Measurements from ENCODE around the gene USP40.

The USP40 gene

GRCh38 chr2:233480490-233481202, 85.9 kb downstream of the USP40 start:
- peaks cover 8% of the 10 kb centered on the region for H3K4me1 Mint-ChIP-seq
- H3K27me3 Mint-ChIP-seq (ENCODE audit: low read depth): no peaks in the 10 kb centered on the region
- no peak overlapping the region for H3K4me3 Mint-ChIP-seq
- peaks cover 58% of the 10 kb centered on the region for H3K36me3 Mint-ChIP-seq (ENCODE audit: low read depth)
- no peak for TF ChIP-seq CTCF (IDR thresholded peaks at IDR 0.05; ENCODE audit: unreplicated experiment in 3 of 3)
- H3K9me3 Mint-ChIP-seq: no peaks in the 10 kb centered on the region
- no peak overlapping the region for H3K27ac Mint-ChIP-seq

- TF ChIP-seq CTCF (IDR thresholded peaks at IDR 0.05; ENCODE audit: unreplicated experiment in 3 of 3): no peak
- no peak overlapping the region for H3K4me3 Mint-ChIP-seq
- H3K9me3 Mint-ChIP-seq: no peaks in the 10 kb centered on the region
- no peak overlapping the region for H3K27ac Mint-ChIP-seq
- no peaks in the 10 kb centered on the region for H3K27me3 Mint-ChIP-seq (ENCODE audit: low read depth)
- H3K36me3 Mint-ChIP-seq (ENCODE audit: low read depth): peaks cover 50% of the 10 kb centered on the region
- H3K4me1 Mint-ChIP-seq: peaks cover 8% of the 10 kb centered on the region
Observed at GRCh38 chr2:233479616-233480489, 86.7 kb downstream of the USP40 start.

- Mint-ChIP-seq H3K4me3 (no peak overlapping the region), H3K27me3 (ENCODE audit: low read depth) (no peaks in the 10 kb centered on the region), H3K36me3 (ENCODE audit: low read depth) (peaks cover 36% of the 10 kb centered on the region), H3K4me1 (peaks cover 8% of the 10 kb centered on the region), H3K27ac (no peak overlapping the region), H3K9me3 (no peaks in the 10 kb centered on the region)
- TF ChIP-seq CTCF (IDR thresholded peaks at IDR 0.05; ENCODE audit: unreplicated experiment in 3 of 3): no peak
Observed at GRCh38 chr2:233477548-233478433, 88.8 kb downstream of the USP40 start.

GRCh38 chr2:233476651-233477547, 89.7 kb downstream of the USP40 start:
- Mint-ChIP-seq H3K4me1 (peaks cover 8% of the 10 kb centered on the region), H3K27me3 (ENCODE audit: low read depth) (no peaks in the 10 kb centered on the region), H3K4me3 (no peak overlapping the region), H3K9me3 (no peaks in the 10 kb centered on the region), H3K36me3 (ENCODE audit: low read depth) (peaks cover 36% of the 10 kb centered on the region), H3K27ac (no peak overlapping the region)
- no peak for TF ChIP-seq CTCF (IDR thresholded peaks at IDR 0.05; ENCODE audit: unreplicated experiment in 3 of 3)

- no peaks in the 10 kb centered on the region for H3K27me3 Mint-ChIP-seq (ENCODE audit: low read depth)
- H3K9me3 Mint-ChIP-seq: no peaks in the 10 kb centered on the region
- peaks cover under 1% of the 10 kb centered on the region for H3K4me1 Mint-ChIP-seq
Observed at GRCh38 chr2:233476063-233476410, 90.5 kb downstream of the USP40 start.

More at GRCh38 chr2:233476063-233476410, 90.5 kb downstream of the USP40 start:
- no peak for TF ChIP-seq CTCF (IDR thresholded peaks at IDR 0.05; ENCODE audit: unreplicated experiment in 3 of 3)
- no peak overlapping the region for H3K4me3 Mint-ChIP-seq
- H3K36me3 Mint-ChIP-seq (ENCODE audit: low read depth): peaks cover 29% of the 10 kb centered on the region
- no peak overlapping the region for H3K27ac Mint-ChIP-seq
